SU-DHL-6 (cell line): ENCODE results near the gene ITPRIP.

Source experiments
- EZH2phosphoT487 ChIP-seq: fragments of 200-600 bp; sonication (generic), shearing (Covaris generic); conservative IDR thresholded peaks from 2 replicates; pipeline ENCODE4 v1.6.1; 2018; ENCODE audit warnings: mild to moderate bottlenecking, antibody characterized with exemption, low read length, moderate library complexity, mixed read lengths
- TF ChIP-seq, protein P1 (sequence below): fragments of 200-600 bp; sonication (generic); IDR thresholded peaks from one replicate; pipeline ENCODE4 v1.5.1; 2017; ENCODE audit warnings: antibody characterized with exemption, mild to moderate bottlenecking, low read length, moderate library complexity; ENCODE audit not compliant: insufficient read depth, poor library complexity, severe bottlenecking

DNA sequence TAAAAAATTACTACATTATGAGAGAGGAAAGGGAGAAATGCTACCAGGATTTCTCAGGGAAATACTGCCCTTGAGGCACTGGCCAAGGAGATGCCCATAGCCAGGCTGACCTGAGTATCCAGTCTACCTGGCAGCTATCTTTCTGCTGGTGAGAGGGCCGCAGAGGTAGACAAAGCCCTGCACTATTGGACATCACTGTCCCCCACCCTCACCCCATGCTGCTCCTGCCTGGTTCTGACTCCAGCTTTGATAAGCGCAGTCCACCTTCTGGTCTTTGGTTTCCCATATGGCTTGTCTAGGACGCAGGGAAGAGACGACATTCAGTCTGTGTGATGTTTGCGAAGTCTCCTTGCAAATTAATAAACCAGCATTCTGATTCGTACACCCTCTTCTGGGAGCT lies 3.7 kb downstream of the ITPRIP start:
- TF ChIP-seq, protein P1, sequence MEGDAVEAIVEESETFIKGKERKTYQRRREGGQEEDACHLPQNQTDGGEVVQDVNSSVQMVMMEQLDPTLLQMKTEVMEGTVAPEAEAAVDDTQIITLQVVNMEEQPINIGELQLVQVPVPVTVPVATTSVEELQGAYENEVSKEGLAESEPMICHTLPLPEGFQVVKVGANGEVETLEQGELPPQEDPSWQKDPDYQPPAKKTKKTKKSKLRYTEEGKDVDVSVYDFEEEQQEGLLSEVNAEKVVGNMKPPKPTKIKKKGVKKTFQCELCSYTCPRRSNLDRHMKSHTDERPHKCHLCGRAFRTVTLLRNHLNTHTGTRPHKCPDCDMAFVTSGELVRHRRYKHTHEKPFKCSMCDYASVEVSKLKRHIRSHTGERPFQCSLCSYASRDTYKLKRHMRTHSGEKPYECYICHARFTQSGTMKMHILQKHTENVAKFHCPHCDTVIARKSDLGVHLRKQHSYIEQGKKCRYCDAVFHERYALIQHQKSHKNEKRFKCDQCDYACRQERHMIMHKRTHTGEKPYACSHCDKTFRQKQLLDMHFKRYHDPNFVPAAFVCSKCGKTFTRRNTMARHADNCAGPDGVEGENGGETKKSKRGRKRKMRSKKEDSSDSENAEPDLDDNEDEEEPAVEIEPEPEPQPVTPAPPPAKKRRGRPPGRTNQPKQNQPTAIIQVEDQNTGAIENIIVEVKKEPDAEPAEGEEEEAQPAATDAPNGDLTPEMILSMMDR: no peak
- no peak for TF ChIP-seq EZH2phosphoT487
